Left forelimb (tissue), 1 donor: ENCODE measurements around the gene UPF2.

Experiments used
- DNase-seq: peaks from one replicate; pipeline ENCODE4 v3.0.0-alpha.2; 2018; ENCODE audit warnings: low spot score

UPF2 gene

DNA sequence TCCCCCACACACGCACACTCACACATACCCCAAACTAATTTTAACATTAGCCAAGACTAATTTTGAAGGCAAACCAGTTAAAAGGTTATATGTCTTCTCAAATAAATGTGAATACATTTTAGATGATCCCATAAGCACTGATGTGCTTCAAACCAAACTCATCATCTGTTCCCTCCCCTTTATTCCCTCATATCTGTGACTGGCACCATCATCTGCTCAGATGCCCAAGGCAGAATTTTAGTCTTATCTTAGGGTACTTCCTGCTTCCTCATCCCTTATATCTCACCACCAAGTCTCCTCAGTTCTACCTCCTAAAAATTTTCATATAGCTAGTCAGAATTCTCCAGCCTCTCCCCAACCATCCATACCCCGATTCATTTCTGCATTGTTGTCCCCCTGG is 80.4 kb downstream of the UPF2 start:
- DNase-seq = no peak

DNA sequence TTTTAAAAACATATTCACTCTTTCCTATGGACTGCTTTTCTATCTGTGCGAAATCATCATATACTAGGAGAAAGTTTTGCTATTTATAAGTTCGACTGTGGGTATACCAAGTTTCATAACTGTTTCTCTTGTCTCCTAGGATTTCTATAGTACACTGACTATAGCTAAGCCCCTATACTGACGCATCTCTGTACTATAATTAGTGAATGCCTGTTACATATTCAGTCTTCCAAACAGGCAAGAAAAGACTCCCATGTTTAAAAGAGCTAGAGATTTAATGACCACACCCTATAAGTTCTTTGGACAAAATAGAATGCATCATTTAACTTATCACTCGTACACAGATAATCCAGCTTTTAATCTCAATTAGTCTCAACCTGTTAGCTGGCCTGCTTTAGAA is 80.8 kb downstream of the UPF2 start:
- DNase-seq = no peak

DNA sequence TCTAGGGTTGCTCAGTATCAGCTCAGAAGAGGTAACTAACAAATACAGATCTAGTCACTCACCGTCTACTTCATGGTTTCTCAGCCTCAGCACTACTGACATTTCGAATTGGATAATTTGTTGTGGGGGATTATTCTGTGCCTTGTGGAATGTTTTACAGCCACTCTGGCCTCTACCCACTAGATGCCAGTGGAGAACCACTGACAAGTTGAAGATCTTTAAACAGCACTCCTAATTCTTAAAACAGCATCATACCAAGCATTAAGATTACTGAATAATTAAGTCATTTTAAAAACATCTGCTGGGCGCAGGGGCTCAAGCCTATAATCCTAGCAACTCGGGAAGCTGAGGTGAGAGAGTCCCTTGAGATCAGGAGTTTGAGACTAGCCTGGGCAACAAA is 82.6 kb downstream of the UPF2 start:
- DNase-seq = no peak

DNA sequence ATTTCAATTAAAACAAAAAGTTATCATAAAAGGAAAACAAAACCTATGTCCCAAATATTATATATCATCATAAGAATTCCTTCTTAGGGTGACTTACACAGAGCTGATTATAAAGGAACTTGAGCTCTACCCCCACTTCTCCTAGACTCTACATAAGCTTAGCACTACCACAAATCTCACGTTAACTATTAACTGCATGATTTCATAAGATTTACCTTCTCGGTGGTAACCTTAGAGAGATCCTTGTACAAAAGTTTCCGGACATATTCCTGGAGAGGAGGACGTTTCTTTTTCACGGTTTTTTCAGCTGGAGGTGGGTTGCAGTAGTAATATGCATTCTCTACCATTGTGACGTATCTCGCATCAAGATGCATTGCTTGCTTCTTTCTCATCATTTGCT is 83.7 kb downstream of the UPF2 start:
- no peak for DNase-seq

DNA sequence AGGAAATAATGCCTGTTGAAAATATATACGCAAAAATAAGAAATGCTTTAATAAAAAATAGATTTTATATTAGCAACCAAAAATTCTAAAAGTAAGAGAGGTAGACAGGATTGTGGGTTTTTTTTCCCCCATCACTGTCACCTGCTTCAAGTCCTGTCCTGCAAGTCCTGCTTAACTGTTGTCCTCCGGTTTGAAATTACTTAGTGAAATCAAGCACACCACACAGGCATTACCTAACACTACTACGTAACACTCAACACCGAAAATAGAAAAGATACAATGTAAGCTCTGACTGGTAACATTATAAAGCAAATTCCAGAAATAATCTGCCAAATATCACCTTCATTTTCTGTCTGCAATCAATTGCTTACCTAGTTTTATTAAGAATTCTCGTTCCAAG is 90.9 kb downstream of the UPF2 start:
- no peak for DNase-seq

DNA sequence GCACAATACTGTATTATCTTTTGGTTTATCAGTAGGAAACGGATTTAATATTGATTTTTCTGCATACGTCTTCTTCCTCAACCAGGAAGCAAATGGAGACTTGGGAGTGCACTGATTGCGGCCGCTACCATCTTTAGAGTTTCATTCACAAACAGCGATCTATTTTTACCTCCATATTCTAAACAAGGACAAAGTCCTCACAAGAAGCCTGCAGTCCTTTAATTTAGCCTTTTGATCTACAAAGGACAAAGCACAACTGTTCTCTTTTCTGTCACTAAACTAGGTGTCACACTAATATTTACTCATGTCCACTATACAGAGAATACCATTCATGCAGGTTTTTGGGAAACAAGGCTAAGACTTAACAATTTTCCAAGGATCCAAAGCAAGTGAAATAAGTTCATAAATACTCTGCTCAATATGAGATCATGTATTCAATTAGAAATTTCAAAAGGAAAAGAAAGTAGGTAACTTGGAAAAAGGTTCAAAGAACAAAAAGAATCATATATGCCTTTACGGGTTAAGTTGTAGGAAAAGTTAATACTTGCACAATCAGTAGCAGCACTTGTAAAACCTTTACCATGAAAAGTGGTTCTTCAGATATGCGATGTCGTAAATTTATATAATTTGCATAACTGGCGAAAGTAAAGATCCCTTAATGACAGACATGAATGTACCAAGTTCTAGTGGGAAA is 92.1 kb downstream of the UPF2 start:
- DNase-seq = no peak

DNA sequence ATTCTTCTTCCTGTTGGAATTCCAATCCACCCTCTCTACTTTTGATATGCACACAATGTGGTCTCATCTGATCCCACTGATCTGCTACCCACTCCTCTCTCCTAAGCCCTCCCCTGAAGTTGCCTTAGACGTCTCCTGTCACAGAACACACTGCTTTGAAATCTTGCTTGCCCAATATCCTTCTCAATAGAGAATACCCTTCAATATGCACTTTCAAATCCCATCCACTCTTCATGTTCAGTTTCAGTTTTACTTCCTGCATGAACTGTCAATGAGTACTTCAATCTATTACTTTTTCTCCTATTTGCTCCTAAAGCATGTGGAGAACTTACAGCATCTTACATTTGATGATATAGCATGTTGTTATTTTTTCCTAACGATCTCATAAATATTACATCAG is 93.5 kb downstream of the UPF2 start:
- DNase-seq = no peak

DNA sequence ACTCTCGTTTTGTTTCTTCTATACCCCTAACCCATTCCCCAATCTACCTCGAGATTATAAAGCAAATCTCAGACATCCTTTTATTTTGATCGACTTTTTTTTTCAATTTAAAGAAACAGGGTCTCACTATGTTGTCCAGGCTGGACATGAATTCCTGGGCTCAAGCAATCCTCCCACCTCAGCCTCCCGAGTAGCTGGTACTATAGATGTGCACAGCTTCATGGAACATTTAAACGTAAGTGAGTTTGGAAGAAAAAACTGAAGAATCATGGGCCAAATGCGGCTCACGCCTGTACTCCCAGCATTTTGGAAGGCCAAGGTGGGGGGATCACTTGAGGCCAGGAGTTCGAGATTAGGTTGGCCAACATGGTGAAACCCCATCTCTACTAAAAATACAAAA is 96.0 kb downstream of the UPF2 start:
- DNase-seq = no peak

DNA sequence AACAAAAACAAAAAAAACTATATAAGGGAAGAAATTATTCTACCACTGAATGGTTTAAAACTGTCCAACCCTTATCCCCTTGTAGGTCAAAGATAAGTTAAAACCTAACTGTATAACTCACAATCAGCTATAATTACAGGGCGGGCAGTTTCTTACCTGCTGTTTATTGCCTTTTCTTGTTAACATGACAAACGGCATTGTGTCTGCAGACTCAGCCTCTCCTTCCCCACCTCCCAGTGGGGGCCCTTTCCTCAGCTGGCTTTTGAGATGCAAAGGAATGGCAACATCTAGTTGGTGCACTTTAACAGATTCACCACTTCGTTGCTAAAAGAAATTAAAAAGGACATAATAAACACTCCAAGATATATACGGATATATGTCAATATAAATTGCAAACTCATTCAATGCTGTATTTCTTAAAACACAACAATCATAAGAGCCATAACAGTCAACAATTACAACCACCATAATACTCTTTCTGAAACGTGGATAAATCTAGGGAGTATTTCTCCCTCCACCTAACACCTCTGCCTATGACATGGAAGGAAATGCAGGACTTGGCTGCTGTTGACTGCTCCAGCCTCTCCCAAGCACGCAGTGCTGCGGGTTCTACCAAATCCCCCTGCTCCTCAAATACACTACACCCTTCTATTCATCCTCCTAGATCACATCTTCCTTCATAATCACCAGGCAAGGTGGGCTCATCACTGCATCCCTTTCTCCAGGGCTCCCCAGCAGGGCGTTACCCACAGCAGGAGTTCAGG is 106.0 kb downstream of the UPF2 start:
- no peak for DNase-seq

DNA sequence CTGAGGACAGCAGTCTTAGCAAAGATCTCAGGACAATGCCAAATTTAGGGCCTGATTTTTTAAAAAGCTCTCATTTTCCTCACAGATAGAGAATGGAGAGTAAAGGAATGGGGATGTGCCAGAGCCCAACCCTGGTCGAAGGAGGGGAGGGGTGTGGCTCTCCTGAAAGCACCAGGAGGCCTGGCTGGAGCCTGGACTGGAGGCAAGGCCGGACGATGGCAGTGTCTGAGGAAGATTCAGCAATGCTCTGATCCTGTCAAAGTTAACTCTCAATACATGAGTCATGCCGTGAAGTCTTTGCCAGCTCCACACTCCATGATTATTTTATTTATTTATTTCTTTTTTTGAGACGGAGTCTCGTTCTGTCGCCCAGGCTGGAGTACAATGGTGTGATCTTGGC is 108.3 kb downstream of the UPF2 start:
- DNase-seq = no peak

DNA sequence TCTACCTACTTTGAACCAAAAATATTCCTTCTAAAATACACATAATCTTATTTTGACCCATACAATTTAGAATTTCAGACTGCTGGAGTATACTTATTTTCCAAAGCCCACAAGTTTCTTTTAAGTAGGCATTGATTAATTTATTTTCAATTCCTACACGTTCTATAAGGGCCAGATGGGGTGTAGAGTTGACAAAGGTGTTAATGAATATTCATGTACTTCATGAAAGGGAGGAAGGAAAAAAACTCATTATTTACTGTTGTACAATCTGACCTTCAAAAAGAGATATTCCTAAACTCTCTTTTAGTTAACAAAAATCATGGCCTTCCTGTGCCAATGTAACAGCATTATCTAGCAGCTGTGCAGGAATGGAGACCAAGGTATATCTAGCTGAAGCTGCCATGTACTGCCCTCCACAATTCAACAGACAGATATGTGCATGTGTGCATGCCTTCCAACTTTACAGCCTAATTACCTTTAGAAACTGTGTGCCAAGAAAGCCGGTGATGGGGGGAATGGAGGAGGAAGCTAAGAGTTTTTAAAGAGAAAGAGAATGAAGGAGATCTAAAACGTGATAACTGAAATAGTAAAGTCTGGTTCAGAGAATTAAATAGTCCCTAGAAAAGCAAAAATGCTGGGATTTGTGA is 108.9 kb downstream of the UPF2 start:
- DNase-seq = no peak

DNA sequence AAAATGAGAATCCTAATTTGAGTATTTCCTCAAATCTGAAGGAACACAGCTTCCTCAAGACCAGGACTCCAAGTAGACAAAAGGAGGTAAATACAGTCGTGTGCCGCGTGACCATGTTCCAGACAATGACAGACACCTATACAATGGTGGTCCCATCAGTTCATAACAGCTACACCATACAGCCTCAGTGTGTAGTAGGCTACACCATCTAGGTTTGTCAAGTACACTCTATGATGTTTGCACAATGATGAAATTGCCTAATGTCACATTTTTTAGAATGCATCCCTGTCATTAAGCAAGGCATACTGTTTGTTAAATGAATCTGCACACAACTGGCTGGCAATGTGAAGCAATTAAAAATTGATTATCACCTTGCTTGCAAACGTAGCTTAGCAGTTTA is 111.6 kb downstream of the UPF2 start:
- no peak for DNase-seq

DNA sequence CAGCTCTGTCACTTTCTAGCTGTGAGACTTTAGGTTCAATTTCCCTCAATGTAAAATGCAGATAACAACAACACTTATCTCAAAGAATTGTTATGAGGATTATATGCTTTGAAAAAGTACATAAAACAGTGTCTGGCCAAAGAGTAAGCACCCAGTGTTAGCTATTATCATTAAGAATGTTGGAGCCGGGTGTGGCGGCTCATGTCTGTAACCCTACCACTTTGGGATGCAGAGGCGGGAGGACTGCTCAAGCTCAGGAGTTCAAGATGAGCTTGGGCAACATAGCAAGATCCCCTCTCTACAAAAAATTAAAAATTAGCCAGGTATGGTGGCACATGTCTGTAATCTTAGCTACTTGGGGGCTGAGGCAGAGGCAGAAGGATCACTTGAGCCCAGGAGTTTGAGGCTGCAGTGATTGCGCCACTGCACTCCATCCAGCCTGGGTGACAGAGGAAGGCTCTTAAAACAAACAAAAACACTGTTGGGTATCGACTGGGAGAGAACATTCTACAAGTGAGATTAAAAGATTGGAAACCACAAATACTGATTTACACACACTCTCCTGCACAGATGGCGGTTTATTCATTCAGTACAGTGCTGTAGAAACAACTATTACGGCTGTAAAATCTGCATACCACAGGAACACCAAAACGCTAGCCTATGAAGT is 112.2 kb downstream of the UPF2 start:
- DNase-seq = no peak

DNA sequence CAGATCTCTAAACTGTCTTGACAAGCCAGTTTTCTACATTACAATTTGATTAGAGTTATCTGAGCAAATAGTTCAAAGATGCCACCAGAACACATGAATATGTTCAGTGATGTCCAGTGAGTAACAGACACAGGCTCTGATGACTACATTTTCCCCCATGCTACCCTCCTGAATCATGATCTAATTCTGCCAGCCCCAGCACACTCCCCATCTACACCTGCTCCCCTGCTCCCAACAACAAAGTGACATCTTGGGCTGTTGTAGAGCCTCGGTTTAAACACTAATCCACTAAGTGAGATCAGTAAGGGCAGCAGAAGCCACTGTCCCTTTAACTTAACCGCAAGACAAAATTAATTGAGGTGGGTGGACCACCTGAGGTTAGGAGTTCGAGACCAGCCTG is 114.9 kb downstream of the UPF2 start:
- no peak for DNase-seq

DNA sequence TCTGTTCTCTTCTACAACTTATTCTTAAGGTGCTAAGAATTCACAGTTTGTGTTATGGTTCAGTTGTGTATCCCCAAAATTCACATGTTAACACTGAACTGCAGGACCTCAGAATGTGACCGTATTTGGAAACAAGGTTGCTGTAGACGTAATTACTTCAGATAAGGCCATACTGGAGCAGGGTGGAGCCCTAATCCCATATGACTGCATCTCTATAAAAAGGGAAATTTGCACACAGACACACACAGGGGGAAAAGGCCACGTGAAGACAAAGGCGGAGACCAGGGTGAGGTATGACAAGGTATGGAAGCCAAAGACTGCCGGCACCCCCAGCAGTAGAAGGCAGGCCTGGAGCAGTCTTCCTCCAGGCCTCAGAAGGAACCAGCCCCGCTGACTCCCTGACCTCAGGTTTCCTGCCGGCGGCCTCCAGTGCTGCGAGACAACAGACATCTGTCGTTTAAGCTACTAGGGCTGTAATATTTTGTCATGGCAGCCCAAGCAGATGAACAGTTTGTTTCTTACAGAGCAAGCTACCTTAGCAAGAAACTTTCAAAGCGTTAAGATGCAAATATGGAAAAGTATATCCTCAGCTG is 120.7 kb downstream of the UPF2 start:
- DNase-seq = no peak

DNA sequence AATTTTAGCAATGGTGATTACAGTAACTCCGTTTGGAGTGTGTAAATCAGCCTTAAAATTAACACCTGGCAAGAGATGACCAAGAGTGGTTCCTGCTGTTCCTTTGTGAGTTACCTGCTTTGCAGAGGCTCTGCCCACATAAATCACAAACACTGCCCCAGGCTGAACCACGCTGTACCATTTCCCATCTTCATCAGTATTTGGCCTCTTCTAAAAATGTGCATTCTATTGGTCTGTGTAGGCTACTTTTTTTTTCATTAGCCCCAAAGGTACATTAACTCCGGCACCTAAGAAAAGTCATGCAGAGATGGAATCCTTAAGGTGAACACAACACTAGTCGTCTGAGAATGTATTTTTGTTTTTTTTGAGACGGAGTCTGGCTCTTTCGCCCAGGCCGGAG is 123.3 kb downstream of the UPF2 start:
- no peak for DNase-seq

DNA sequence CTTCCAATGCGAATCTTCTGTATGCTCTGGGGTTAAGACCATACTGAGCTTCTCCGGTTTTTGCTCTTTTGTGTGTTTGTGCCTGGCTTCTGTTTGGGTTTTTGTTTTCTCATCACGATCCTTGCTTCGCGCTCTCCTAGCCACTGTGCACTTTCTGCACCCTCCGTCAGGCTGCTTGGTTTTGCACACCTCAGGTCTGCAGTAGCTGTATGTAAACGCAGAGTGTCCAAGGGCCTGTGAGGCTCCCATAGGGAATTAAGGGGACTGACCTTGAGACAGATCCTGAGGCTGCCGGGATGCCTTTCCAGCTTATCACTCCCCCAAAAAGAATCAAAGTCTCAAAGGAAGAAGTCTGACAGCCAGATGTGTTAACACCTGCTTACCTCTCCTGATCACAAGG is 124.2 kb downstream of the UPF2 start:
- DNase-seq = no peak

DNA sequence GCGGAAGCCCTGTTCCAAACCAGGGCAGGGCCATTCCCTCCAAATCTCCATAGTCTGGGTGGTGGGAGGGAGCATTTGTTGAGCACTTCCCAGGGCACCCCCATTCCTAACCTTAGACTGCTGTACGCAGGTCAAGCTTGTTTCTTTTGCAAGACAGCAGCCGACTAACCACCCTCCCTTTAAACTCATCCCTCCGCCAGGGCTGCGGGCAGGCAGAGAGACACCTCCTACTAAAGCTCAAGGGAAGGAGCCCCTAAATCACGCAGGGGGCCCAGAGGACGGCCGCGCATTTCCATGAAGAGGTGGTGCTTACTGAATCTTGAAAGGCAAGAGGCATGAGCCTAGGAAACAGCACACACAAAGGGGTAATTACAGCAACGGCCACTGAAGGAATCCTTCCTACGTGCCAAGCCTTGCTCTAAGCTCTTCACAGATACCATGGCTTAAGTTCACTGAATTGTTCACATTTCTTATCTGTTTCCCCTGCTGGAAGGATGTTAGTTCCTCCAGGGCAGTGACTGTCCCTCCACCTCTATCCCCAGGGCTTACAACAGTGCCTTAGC is 129.4 kb downstream of the UPF2 start:
- no peak for DNase-seq

DNA sequence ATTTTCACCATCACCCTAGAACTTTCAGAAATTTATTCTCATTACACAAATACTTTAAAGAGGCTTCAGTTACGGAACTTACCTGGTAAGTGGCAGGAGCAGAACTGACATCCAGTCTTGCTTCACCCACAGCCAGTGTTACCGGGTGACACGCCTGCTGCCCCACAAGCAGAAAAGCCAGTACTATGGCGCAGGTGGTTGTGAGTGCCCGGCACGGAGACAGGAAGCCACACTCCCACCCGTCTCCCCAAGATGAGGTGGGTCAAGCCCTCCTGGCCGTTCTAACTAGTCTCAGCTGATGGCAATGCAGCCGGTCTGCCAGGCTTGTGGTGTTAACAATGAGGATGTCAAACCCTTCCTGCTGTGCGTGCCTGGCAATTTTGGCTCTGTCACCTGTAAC is 132.5 kb downstream of the UPF2 start:
- no peak for DNase-seq

DNA sequence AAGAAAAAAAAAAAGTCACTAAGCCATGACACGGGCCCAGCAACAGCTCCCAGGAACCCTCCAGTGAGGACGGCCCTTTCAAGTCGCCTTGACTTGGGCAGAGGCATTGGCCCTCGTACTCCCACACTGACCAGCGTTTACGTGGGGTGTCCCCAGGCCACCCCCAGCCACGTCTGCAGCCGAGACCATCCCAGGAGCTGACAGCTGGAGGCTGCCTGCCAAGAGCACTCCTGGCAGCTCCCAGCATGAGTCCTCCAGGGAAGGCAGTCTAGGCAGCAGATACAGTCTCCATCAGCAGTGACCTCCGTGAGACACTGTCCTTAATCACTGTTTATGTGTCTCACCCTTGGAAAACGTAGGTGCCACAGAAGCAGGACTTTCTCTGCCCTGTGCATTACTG is 133.0 kb downstream of the UPF2 start:
- no peak for DNase-seq

DNA sequence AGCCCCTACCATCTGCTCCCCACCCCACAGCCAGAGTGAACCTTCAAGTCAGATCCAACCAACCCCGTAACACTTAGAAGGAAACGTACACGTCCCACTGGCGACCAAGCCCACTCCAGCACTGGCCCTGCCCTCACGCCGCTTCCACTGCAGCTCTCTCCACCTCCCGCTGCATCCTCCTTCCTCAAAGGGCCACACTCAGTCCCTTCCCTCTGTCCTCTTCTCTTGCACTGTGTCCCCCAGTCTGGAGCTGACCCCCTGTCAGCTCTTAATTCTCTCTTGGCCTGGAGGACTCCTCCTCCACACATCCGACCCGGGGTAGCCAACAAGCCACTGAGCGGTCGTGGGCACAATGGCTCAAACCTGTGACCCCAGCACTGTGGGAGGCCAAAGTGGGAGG is 133.6 kb downstream of the UPF2 start:
- DNase-seq = no peak

DNA sequence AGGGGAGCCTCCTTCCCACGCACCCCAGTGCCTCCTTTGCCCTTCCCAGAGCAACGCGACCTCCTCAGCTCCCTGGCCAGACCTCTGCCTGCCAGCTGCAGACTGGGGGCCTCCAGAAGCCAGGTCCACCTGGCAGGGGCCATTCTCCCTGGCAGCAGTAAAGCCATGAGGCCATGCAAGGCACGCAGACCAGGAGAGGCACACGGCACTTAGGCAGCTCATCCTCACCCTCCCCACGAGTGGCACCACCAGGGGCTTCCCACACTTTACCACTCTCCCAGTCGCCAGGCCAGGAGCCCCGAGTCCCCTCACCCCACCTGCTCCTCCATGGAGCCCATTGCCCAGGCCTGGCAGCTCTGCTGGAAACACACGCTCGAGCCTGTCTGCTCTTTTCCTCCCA is 134.1 kb downstream of the UPF2 start:
- DNase-seq = no peak
